Uterus (tissue), 2 donors: ENCODE data around the gene CLMP.

Source experiments
- POLR2A ChIP-seq, 2 donors: fragments of 450-650 bp; IDR thresholded peaks; one replicate each; pipeline ENCODE4 v1.6.1; 2016; ENCODE audit warnings: antibody characterized with exemption in 2 of 2, mild to moderate bottlenecking in 1 of 2, moderate library complexity in 1 of 2
- TF ChIP-seq, protein P1 (sequence below), 4 experiments: fragments of 200-600 bp in 2 of 4; fragments of 450-650 bp in 2 of 4; sonication (generic) in 2 of 4; IDR thresholded peaks; one replicate each; pipeline ENCODE4 v1.5.1; 2016 to 2019; ENCODE audit warnings: antibody characterized with exemption in 4 of 4, mild to moderate bottlenecking in 2 of 4, moderate library complexity in 1 of 4

- TF ChIP-seq, protein P1, sequence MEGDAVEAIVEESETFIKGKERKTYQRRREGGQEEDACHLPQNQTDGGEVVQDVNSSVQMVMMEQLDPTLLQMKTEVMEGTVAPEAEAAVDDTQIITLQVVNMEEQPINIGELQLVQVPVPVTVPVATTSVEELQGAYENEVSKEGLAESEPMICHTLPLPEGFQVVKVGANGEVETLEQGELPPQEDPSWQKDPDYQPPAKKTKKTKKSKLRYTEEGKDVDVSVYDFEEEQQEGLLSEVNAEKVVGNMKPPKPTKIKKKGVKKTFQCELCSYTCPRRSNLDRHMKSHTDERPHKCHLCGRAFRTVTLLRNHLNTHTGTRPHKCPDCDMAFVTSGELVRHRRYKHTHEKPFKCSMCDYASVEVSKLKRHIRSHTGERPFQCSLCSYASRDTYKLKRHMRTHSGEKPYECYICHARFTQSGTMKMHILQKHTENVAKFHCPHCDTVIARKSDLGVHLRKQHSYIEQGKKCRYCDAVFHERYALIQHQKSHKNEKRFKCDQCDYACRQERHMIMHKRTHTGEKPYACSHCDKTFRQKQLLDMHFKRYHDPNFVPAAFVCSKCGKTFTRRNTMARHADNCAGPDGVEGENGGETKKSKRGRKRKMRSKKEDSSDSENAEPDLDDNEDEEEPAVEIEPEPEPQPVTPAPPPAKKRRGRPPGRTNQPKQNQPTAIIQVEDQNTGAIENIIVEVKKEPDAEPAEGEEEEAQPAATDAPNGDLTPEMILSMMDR (IDR thresholded peaks at IDR 0.05), result no peak
- no peak for TF ChIP-seq POLR2A (IDR thresholded peaks at IDR 0.05)
Measured at GRCh38 chr11:123169821-123170220, 25.2 kb downstream of the CLMP start.
